Activated CD8-positive, alpha-beta memory T cell treated with anti-CD3 and anti-CD28 coated beads for 24 hours (primary cell): ENCODE data around the gene CD244.
"Not testable (repeated sequence)": the region's sequence is repeated elsewhere in the genome, so short reads cannot be mapped to it uniquely, and the experiment has no call there.

Experiments
- DNase-seq: peaks from one replicate; pipeline ENCODE4 v3.0.0-alpha.2; 2020

CD244 gene

GRCh38 chr1:160862203-160863060, at the start of gene CD244:
CD244 (minus strand) TSS chr1:160862887; CDS start chr1:160862677, 210 bp downstream.
- DNase-seq: peak; percentile 82

DNA sequence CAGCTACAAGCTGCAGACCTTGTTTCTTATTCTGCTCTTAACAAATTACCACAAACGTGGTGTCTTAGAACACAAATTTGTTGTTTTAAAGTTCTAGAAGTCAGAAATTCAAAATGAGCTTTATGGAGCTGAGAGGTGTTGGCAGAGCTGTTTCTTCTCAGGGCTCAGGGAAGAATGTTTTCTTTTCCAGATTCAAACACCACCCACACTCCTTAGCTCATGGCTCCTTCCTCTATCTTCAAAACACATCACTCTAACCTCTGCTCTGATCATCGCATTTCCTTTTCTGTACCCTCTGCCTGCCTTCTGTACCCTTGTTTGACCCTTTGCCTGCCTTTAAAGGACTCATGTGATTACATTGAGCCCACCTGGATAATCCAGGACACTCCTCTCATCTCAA, 49.2 kb upstream of the CD244 start:
- DNase-seq: no peak

DNA sequence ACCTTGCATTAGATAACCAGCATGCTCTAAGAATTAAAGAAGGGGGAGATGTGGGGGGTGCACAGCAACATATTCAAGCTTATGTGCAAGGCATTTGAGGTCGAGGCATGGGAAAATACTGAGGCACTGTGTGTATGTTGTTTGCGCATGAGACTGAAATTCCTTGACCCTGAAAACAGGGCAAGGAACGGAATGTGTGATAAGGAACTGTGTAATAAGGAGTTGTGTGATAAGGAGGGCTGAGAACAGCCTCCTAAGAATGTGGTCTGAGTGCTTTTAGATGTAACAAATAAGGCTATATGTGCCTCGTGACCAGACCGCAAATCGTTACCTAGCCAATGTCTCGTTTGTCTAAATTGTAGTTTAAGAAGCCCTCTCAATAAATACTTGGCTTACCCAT, 48.8 kb upstream of the CD244 start:
- DNase-seq: no peak

GRCh38 chr1:160910170-160910750, 47.6 kb upstream of the CD244 start:
- no peak for DNase-seq

GRCh38 chr1:160907976-160908375, 45.3 kb upstream of the CD244 start:
- DNase-seq: no peak

DNA sequence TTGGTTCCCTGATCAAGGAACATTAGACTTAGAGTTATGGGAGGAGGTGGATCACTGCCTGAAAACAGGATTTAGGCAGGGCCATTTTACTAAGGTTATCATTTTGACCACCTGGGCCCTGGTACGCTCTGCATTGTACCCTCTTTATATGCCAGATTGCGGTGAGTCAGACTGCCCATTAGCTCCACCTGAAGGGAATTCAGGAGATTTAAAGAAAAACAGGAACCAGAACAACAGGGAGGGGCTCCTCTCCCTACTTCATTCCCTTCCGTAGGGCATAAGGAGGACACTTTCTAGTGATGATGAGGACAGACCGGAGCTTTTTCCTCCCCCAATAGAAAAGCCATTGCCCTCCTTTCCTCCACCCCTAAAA, 42.9 kb upstream of the CD244 start:
- DNase-seq: no peak

DNA sequence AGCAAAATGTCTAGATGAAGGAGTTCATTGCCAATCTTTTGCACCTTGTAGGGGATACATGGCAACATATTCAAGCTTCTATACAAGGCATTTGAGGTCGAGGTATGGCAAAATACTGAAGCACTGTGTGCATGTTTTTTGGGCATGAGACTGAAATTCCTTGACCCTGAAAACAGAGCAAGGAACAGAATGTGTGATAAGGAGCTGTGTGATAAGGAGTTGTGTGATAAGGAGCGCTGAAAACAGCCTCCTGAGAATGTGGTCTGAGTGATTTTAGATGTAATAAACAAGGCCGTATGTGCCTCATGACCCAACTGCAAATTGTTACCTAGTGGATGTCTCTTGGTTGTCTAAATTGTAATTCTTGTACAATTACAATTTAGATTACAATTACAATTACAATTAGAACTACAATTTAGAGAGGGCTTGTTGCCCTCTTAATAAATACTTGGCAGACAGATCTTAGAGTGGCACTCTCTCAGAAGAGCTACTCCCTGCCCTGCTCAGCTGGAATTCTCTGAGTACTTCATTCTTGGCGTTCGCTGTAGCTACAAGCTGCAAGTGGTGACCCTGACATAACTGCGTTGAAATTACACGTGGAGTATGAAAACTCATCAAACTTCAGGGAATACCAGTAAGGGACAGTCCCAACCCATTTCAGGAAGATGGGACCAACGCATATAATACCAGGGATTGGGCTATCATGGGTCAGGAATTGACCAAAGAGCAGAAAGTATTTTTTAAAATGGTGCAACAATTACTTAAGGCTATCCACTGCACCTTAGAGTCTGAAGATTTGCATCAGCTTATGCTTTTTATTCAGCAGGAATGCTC, 42.3 kb upstream of the CD244 start:
- DNase-seq: no peak

DNA sequence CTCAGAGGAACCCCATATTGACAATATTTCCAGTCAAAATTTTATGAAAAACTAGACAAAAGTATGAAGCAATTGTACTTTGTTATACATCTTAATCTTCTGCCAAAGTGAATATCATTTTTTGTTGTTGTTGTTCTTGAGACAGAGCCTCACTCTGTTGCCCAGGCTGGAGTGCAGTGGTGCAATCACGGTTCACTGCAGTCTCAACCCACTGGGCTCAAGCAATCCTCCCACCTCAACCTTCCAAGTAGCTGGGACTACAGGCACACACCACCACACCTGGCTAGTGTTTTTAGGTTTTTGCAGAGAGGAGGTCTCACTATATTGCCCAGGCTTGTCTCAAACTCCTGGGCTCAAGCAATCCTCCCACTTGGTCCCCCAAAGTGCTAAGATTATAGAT, 39.6 kb upstream of the CD244 start:
- not testable (repeated sequence) for DNase-seq

DNA sequence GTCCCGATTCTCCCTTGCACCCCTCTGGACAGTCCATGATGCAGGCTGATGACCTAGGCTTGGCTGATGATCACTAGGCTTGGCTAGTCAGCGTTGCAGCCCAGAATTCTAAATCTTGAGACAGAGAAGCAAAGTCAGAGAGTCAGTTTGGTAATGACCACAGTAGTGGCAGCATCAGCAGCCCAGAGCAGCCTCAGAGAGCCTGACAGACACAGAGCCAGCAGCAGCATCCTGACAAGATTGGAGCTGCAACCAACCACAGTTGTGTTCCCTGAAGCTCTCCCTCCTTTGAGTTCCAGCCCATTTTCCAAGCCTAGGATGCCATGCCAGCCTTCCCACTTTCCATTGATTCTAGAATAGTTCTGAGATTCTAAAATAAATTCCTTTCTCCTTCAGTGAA, 39.1 kb upstream of the CD244 start:
- DNase-seq: no peak

DNA sequence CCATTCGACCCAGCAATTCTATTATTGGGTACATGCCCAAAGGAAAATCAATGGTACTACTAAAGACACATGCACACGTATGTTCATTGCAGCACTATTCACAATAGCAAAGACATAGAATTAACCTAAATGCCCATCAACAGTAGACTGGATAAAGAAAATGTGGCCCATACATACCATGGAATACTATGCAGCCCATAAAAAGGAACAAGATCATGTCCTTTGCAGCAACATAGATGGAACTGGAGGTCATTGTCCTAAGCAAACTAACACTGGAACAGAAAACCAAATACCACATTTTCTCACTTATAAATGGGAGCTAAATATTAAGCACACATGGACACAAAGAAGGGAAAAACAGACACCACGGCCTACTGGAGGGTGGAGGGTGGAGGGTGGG, 38.0 kb upstream of the CD244 start:
- DNase-seq: not testable (repeated sequence)

DNA sequence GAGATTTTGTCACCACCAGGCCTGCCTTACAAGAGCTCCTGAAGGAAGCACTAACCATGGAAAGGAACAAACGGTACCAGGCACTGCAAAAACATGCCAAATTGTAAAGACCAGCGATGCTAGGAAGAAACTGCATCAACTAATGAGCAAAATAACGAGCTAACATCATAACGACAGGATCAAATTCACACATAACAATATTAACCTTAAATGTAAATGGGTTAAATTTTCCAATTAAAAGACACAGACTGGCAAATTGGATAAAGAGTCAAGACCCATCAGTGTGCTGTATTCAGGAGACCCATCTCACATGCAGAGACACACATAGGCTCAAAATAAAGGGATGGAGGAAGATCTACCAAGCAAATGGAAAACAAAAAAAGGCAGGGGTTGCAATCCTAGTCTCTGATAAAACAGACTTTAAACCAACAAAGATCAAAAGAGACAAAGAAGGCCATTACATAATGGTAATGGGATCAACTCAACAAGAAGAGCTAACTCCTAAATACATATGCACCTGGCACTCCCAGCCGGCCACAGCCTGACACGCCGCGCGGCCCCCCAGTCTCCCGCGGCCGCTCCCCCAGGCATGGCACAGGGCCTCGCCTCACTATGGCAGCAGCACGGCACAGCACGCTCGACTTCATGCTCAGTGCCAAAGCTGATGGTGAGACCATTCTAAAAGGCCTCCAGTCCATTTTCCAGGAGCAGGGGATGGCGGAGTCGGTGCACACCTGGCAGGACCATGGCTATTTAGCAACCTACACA, 31.9 kb upstream of the CD244 start:
- not testable (repeated sequence) for DNase-seq

- DNase-seq: no peak
These were observed 28.8 kb upstream of the CD244 start for GRCh38 chr1:160891474-160891873.

GRCh38 chr1:160888926-160889325, 26.2 kb upstream of the CD244 start:
- DNase-seq: no peak

- no peak for DNase-seq
These were observed 24.4 kb upstream of the CD244 start for GRCh38 chr1:160887071-160887470.

DNA sequence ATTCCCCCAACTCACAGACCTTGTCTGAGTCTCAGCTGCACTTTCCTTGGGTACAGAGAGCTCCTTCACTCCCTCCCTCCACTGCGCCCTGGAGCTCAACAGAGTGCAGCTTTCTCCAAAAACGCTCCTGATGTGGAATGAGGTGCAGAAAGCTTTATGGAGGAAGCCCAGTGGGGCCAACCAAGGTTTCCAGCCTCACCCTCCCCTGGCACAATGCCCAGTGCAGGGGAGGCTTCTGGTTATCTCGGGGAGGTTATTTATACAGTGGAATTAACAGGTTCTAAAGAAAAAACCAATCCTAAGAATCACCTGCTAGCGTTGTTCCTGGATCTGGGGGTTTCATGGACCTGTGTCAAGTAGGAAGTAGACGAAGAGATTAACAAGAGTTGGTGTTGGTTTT, 22.4 kb upstream of the CD244 start, which contains the start of gene ITLN1:
TSS of gene ITLN1 (minus strand) at position 139 of the 400 bp plus-strand sequence. CDS start 303 bp downstream, outside the sequence.
- no peak for DNase-seq

DNA sequence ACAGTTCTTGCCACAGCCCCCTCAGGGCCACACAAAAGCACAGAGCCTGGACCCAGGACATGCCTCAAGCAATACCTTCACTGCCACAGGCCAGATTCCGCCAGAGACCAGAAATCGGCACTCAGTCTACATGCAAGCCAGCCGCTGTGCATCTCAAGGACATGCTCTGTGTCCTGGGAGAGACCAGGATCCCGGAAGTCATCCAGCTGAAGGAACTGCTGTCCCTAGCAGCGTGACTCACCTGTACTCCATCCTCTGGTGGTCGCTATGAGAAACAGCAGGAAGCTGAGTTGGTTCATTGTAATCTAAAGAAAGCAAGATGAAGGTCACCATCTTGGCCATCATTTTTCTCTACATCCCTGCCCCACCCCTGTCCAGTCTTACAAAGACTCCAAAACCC, 21.9 kb upstream of the CD244 start:
- DNase-seq: no peak

- no peak for DNase-seq
These were observed 21.2 kb upstream of the CD244 start for GRCh38 chr1:160883581-160884513.

GRCh38 chr1:160882582-160882981, 19.9 kb upstream of the CD244 start:
- no peak for DNase-seq

DNA sequence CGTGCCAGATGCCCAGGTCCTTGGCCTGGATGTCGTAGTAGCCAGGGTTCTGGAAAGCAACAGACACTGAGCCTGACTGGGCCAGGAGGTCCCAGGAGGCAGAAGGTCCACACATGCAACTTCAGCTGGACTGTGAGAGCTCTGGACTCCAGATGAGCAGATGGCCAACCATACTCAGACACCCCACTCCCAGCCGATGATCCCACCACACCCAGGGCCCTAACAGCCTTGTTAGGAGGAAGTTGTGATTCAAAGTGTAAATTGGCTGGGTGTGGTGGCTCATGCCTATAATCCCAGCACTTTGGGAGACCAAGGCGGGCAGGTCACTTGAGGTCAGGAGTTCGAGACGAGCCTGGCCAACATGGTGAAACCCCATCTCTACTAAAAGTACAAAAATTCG, 18.6 kb upstream of the CD244 start:
- DNase-seq: not testable (repeated sequence)

DNA sequence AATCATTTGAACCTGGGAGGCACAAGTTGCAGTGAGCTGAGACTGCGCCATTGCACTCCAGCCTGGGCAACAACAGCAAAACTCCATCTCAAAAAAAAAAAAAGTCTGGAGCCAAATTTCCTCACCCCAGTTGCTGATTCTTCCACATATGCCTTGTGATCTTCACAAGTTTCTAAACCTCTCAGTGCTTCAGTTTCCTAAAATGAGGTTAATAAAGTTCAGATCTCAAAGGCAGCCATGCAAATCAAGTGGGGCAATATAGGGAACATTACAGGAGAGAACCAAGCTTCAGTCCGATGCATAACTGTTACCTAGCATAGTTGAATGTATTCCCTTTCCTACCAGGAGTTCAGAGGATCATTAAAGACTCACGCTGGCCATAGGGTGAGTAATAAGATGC, 17.5 kb upstream of the CD244 start:
- no peak for DNase-seq

GRCh38 chr1:160879056-160879455, 16.4 kb upstream of the CD244 start:
- DNase-seq: no peak

DNA sequence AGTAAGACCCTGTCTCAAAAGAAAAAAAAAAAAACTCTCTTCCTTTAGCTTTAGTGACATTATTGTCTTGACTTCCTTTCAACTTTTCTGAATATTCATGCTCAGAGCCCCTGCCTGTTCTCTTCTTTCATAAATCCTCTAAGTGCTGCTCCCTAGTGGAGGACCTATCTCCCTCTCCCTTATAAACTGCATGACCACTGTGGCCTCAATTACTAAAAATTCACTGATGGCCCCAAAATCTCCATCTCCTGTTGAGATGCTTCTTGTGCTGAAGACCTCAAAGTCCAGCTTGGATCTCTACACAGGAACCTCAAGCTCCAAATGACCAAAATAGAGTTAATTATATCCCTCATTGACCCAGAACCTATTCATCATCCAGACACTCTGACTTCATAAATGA, 14.5 kb upstream of the CD244 start:
- DNase-seq: no peak
